ENCODE data around the gene ZNF341. TPM values are rescaled to one million over a fixed set of nuclear protein-coding genes. Genes with fewer than 3 reads are reported as not detected.

The ZNF341 gene
- total and polyA plus RNA-seq, 2 of the 8 experiments (the other 6 are each of a cell fraction or from before 2014, with no cell fraction given): 5.8 to 6.4 TPM

GRCh38 chr20:33725607-33726264 is 6.1 kb upstream of the ZNF341 start:
- Histone ChIP-seq H3K23ac (ENCODE audit: insufficient read length) (no peak overlapping the region), H3K36me3 (ENCODE audit: control insufficient read depth in 2 of 4, insufficient read depth in 4 of 4, low read length in 3 of 4) (no peaks in the 10 kb centered on the region), H3K79me1 (ENCODE audit: low read depth, low read length) (no peaks in the 10 kb centered on the region), H4K91ac (replicated peaks; ENCODE audit: insufficient read length, low read length) (no peak overlapping the region), H3K9ac (replicated peaks in 1 of 4; ENCODE audit: extremely low read depth in 1 of 4, low read depth in 3 of 4, low read length in 3 of 4) (no peak overlapping the region), H3K9me3 (ENCODE audit: insufficient read depth in 2 of 2, low read depth in 1 of 2, low read length in 1 of 2) (no peaks in the 10 kb centered on the region), H3K27ac (ENCODE audit: low read depth, low read length) (no peak overlapping the region), H3K56ac (replicated peaks; ENCODE audit: insufficient read length, low read depth, low read length) (no peak overlapping the region), H2BK15ac (ENCODE audit: low read length) (no peak overlapping the region), H2BK5ac (ENCODE audit: low read depth, low read length) (no peak overlapping the region), H3K18ac (ENCODE audit: extremely low read depth, low read length) (no peak overlapping the region), H3K27me3 (replicated peaks in 1 of 4; ENCODE audit: control insufficient read depth in 3 of 4, extremely low read depth in 1 of 4, insufficient read depth in 3 of 4, low read length in 3 of 4) (no peaks in the 10 kb centered on the region), H4K20me1 (replicated peaks in 1 of 2; ENCODE audit: control insufficient read depth in 1 of 2, insufficient read depth in 2 of 2, low read length in 2 of 2) (no peaks in the 10 kb centered on the region), H3K4me3 (ENCODE audit: extremely low read depth in 1 of 4, insufficient read depth in 2 of 4, low read depth in 3 of 4, low read length in 4 of 4) (no peak overlapping the region), H4K8ac (ENCODE audit: extremely low read depth, insufficient read depth, low read length) (no peak overlapping the region), H3K4ac (replicated peaks; ENCODE audit: insufficient read length, low read depth, low read length) (no peak overlapping the region), H4K5ac (ENCODE audit: insufficient read length, low read depth, low read length) (no peak overlapping the region), H3K4me1 (replicated peaks in 1 of 4; ENCODE audit: control insufficient read depth in 3 of 4, insufficient read depth in 4 of 4, low read length in 3 of 4) (no peaks in the 10 kb centered on the region), H3K14ac (ENCODE audit: insufficient read length) (no peak overlapping the region), H3K23me2 (ENCODE audit: low read depth, low read length) (no peaks in the 10 kb centered on the region), H2BK120ac (replicated peaks; ENCODE audit: low read depth, low read length) (no peak overlapping the region), H2BK12ac (ENCODE audit: low read depth, low read length) (no peak overlapping the region), H3K4me2 (ENCODE audit: insufficient read depth in 1 of 2, low read depth in 2 of 2, low read length in 2 of 2) (no peak overlapping the region), H2AFZ (ENCODE audit: low read length) (no peak overlapping the region; the same call in 1 of the 2 replicates), H2BK20ac (ENCODE audit: low read length) (no peak overlapping the region), H2AK5ac (ENCODE audit: low read depth, low read length) (no peak overlapping the region), H3K79me2 (ENCODE audit: control insufficient read depth in 1 of 2, insufficient read depth in 2 of 2, low read length in 2 of 2) (no peaks in the 10 kb centered on the region)
- ChIA-PET POLR2A (ENCODE audit: partially characterized antibody) (interaction anchor here (0.8 to 1.3 kb wide), 2 partner anchors 39 to 58 kb away, joined by 3 to 4 read pairs; partner anchors contain the start of gene ACTL10), CTCF (ENCODE audit: partially characterized antibody) (interaction anchor here (1.1 to 1.5 kb wide), 4 partner anchors 32 to 80 kb away, joined by 3 to 5 read pairs (median 4); no protein-coding TSS in a partner anchor)
- 89% methylated on average over 7 of the region's 7 CpGs; no CpG with 5 or more reads in 1 of the 2 experiments for WGBS, 2 experiments (ENCODE audit: extremely low coverage in 1 of 2, insufficient coverage in 1 of 2, insufficient read length in 1 of 2, insufficient replicate concordance in 2 of 2, low coverage in 1 of 2, low lambda C conversion rate in 2 of 2, missing lambda C conversion rate in 1 of 2)
- no peak for DNase-seq (ENCODE audit: low read depth in 1 of 2, low spot score in 2 of 2)
- FAIRE-seq: no peak
- TF ChIP-seq, protein P1, sequence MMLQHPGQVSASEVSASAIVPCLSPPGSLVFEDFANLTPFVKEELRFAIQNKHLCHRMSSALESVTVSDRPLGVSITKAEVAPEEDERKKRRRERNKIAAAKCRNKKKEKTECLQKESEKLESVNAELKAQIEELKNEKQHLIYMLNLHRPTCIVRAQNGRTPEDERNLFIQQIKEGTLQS (IDR thresholded peaks at IDR 0.05; ENCODE audit: insufficient read depth, low read depth, low read length): no peak
- TF ChIP-seq CHD1 (IDR thresholded peaks at IDR 0.05; ENCODE audit: low read depth, low read length): no peak
- TF ChIP-seq CBX8 (IDR thresholded peaks at IDR 0.05; ENCODE audit: borderline replicate concordance, low read depth, low read length): no peak

Measured in H1 (cell line).